Measurements from ENCODE around the gene PLRG1.
"Not testable (repeated sequence)": the region's sequence is repeated elsewhere in the genome, so short reads cannot be mapped to it uniquely, and the experiment has no call there.

The PLRG1 gene

DNA sequence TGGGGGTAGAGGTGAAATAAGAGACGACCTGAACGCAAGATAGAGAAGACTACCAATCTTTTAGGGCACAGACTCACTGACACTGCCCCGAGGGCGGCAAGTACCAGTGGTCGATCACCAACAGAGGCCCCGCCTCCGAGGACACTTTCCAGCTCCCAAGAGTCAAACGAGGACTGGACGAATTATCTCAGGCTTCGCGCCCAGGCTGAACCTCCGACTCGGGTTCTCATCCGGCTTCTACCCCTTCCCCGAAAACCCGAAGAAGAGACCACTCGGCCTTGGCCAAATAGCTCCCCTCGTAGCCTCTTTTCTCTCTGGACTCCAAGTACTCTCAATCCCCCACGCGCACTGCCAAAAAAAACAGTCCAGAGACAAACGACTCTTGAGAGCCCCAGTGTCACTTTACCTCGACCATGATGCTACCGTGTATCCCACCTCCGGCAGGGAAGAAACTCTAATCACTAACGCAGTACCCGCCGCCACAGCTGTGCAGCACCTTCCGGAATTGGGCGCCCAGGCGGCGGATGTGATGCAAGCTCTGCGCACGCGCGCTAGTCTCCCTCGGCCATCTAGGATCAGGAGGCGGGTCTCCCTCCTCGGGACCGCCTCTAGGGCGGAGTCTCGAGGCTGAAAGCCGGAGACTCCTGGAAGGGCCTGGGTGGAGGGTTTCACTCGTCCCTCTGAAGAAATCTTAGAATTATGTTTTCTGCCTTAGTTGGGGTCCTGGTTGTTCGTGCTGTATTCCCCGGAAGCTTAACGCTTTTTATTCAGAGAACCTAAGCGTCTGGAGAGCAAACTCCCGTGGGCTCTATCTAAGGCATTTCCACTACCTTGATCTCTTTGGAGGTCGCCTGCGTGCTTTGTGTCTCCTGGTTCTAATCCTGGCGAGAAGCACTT lies at the start of gene PLRG1:
Gene PLRG1, minus strand, starts transcription at position 507 of the 897 bp plus-strand sequence. Its CDS starts 92 bp downstream, at position 415.
- H3K4me3 ChIP-seq (ENCODE audit: low read depth, low read length), result peak within 1 kb of the TSS; percentile 71
- TF ChIP-seq, protein P1, sequence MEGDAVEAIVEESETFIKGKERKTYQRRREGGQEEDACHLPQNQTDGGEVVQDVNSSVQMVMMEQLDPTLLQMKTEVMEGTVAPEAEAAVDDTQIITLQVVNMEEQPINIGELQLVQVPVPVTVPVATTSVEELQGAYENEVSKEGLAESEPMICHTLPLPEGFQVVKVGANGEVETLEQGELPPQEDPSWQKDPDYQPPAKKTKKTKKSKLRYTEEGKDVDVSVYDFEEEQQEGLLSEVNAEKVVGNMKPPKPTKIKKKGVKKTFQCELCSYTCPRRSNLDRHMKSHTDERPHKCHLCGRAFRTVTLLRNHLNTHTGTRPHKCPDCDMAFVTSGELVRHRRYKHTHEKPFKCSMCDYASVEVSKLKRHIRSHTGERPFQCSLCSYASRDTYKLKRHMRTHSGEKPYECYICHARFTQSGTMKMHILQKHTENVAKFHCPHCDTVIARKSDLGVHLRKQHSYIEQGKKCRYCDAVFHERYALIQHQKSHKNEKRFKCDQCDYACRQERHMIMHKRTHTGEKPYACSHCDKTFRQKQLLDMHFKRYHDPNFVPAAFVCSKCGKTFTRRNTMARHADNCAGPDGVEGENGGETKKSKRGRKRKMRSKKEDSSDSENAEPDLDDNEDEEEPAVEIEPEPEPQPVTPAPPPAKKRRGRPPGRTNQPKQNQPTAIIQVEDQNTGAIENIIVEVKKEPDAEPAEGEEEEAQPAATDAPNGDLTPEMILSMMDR (IDR thresholded peaks at IDR 0.05; ENCODE audit: borderline replicate concordance, insufficient read depth, low read depth, low read length), result no peak

DNA sequence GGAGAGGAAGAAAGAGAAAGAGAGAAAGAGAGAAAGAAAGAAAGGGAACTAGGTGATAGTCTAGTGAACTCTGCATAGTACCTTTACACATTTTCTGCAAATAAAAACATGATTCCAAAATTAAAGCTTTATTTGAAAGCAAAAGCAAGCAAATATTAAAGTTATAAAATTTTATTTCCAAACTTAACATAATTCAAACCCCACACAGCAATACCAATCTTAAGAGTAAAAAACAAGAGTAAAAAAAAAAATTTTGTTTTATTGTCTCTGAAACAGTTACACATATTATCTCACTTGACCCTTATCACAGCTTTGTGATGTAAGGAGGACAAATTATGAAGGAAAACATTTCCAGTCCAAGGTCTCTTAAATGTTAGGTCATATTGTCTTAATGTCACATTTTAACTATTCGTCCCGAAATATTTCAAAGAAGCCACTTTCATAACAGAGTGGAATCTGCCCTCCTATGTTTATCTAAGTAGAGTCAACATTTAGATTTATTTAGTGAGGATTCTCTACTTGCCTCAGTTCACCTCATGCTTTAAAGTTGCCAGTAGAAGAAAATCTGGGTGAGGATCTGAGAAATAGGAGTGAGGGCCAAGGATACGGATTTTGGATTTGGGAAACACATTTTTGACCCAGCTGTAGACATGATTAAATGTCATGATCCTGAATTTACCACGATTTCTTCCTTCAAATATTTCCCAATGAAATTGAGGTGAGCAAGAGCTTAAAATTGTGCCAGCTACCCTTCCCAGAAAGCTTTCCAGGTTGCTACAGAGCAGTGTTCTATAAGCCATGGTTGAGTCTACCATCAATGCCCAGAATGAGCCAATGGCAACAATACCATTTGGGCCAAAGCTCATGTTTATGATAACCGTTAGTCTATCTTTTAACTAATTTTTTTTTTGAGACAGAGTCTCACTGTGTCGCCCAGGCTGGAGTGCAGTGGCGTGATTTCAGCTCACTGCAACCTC lies 47.9 kb upstream of the PLRG1 start:
- TF ChIP-seq, protein P1 (IDR thresholded peaks at IDR 0.05; ENCODE audit: borderline replicate concordance, insufficient read depth, low read depth, low read length), result no peak
- H3K4me3 ChIP-seq (ENCODE audit: low read depth, low read length), result no peak overlapping the region

DNA sequence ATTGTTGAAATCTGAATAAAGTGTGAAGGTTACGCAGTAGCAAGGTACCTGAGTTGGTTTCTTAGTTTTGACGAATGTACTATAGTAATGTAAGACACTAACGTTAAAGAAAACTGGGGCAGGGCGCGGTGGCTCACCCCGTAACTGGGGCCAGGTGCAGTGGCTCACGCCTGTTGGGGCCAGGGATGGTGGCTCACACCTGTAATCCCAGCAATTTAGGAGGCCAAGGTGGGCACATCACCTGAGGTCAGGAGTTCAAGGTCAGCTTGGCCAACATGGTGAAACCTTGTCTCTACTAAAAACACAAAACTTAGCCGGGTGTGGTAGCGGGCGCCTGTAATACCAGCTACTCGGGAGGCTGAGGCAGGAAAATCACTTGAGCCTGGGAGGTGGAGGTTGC lies 47.1 kb upstream of the PLRG1 start:
- not testable (repeated sequence) for H3K4me3 ChIP-seq (ENCODE audit: low read depth, low read length)

DNA sequence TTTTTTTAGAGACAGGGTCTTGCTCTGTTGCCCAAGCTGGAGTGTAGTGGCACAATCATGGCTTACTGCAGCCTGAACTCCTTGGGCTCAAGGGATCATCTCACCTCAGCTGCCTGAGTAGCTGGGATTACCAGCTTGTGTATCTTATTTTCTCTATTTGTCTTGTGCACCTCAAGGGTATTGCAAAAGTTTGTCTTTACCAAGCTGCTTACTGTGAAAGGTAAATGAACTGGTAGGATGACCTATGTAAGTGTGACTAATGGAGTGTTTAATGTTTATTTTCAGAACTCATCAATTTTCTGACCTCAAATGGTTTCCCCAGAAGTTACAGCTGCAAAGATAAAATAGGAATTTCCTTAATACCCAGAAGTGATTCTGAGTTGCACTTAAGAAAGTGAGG lies 45.6 kb upstream of the PLRG1 start:
- TF ChIP-seq, protein P1 (IDR thresholded peaks at IDR 0.05; ENCODE audit: borderline replicate concordance, insufficient read depth, low read depth, low read length), result no peak
- H3K4me3 ChIP-seq (ENCODE audit: low read depth, low read length), result no peak overlapping the region

DNA sequence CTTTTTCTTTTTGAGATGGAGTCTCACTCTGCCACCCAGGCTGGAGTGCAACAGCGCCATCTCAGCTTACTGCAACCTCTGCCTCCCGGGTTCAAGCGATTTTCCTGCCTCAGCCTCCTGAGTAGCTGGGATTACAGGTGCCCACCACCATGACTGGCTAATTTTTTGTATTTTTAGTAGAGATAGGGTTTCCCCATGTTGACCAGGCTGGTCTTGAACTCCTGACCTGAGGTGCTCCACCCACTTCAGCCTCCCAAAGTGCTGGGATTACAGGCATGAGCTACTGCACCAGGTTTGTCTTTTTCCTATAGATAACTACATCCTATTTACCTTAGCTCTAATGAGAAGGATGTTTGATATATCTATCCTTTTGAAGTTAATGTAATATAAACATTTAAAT lies 44.1 kb upstream of the PLRG1 start:
- not testable (repeated sequence) for H3K4me3 ChIP-seq (ENCODE audit: low read depth, low read length)

DNA sequence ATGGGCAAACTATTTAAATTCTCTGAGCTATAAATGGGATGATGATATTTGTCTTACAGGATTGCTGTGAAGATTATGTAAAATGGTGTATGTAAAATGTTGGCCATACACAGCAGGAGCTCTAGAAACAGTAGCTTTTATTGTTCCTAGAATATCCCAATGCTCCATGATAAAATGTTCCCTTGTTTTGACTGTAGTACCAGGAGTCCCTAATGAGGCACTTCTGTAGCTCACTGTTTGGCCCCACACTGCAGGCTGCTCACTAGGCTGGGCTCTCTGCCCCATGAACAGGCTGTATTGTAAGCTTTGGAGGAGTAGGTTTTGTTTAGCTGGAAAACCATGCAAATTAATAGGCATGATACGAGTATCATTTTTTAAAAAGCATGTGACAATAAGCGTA lies 43.7 kb upstream of the PLRG1 start:
- H3K4me3 ChIP-seq (ENCODE audit: low read depth, low read length), result no peak overlapping the region
- TF ChIP-seq, protein P1 (IDR thresholded peaks at IDR 0.05; ENCODE audit: borderline replicate concordance, insufficient read depth, low read depth, low read length), result no peak

DNA sequence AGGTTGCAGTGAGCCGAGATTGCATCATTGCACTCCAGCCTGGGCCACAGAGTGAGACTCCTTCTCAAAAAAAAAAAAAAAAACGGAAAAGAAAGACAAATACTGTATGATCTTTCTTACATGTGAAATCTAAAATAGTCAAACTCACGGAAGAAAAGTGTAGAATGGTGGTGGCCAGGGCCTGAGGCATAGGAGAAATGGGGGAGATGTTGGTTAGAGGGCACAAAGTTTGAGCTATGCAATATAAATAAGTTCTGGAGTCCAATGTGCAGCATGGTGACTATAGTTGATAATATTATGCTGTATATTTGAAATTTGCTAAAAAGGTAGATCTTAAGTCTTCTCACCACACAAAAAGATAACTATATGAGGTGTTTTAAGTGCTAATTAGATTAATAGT lies 41.7 kb upstream of the PLRG1 start:
- H3K4me3 ChIP-seq (ENCODE audit: low read depth, low read length), result no peak overlapping the region
- TF ChIP-seq, protein P1 (IDR thresholded peaks at IDR 0.05; ENCODE audit: borderline replicate concordance, insufficient read depth, low read depth, low read length), result no peak

Measured in GM12875 (cell line).